WI38 (cell line): ENCODE data around the gene TRIM66.
"Not testable (repeated sequence)": the region's sequence is repeated elsewhere in the genome, so short reads cannot be mapped to it uniquely, and the experiment has no call there.

Source experiments
- H3K4me3 ChIP-seq: 2 replicates; pipeline ENCODE4 v1.5.1; 2011; ENCODE audit warnings: low read depth, mild to moderate bottlenecking, control low read depth, low read length
- CTCF ChIP-seq: IDR thresholded peaks from 2 replicates; pipeline ENCODE4 v1.5.1; 2012; ENCODE audit warnings: low read depth, mild to moderate bottlenecking, control low read depth, low read length

Gene TRIM66

GRCh38 chr11:8671651-8672062 lies 10.8 kb downstream of the TRIM66 start:
- no peak overlapping the region for H3K4me3 ChIP-seq
- TF ChIP-seq CTCF = no peak

DNA sequence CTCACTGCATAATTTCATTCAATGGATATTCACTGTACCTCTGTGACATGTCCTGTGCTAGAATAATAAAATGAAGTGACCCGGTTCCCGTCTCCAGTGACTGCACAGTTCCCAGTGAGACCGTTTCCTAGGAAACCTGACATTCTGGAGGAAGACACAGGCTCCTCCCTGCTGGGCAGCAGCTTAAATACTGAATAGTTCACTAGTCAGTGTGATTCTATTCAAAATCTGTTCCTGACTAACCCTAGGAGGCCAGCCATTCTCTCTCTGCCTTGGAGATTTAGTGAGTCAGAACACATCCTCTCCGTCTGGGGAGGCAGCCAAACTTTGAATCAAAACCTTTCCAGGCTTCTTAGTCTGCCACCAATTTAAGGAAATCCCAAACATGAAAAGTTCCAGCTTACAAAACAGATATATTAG lies 11.3 kb downstream of the TRIM66 start:
- no peak for TF ChIP-seq CTCF
- H3K4me3 ChIP-seq = no peak overlapping the region

DNA sequence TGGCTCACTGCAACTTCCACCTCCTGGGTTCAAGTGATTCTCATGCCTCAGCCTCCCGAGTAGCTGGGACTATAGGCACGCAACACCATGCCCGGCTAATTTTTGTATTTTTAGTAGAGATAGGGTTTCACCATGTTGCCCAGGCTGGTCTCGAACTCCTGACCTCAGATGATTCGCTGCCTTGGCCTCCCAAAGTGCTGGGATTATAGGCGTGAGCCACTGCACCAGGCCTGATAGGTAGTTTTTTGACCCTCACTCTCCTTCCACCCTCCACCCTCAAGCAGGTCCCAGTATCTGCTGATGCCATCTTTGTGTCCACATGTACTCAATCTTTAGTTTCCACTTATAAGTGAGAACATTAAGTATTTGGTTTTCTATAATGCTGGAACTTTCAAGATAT lies 12.4 kb downstream of the TRIM66 start:
- H3K4me3 ChIP-seq = not testable (repeated sequence)

- H3K4me3 ChIP-seq = no peak overlapping the region
These were observed 17.2 kb downstream of the TRIM66 start for GRCh38 chr11:8665222-8665621.

GRCh38 chr11:8661001-8661795 lies 21.3 kb downstream of the TRIM66 start:
- TF ChIP-seq CTCF = no peak
- H3K4me3 ChIP-seq = no peak overlapping the region

More at GRCh38 chr11:8665222-8665621, 17.2 kb downstream of the TRIM66 start:
- TF ChIP-seq CTCF = no peak

DNA sequence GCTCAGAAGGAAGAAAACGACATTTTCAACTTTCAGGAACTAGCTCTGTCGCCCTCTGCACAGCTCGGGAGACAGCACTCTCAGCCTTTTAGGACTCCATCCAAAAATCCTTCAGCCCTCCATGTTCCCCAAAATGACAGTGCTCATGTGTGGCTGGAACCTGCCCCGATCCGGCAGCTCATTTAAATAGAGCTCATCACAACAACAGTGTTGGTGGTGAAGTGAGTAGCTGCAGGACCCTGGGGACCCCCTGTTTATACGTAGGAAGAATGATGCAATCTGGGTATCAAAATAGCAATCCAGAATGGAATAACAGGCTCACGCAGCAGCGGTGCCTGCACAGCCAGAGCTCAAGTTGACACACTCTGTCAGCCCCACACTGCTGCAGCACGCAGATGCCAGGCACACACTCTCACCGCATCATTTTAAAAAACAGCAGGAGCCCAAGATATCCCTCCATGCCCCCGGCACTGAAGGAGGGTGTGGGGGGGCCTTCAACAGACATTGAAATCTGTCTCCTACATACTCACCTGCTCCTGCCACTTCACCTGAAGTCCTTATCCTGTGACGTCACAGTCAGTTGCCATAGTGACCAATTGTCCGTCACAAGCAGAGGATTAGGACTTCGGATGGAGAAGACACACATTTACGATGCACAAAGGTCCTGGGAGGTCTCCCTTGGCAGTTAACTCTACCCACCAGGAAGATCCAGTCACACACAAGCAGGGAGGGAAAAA lies 24.0 kb downstream of the TRIM66 start:
- H3K4me3 ChIP-seq = no peak overlapping the region
- no peak for TF ChIP-seq CTCF

- TF ChIP-seq CTCF = no peak
- H3K4me3 ChIP-seq = no peak overlapping the region
These were observed 26.2 kb downstream of the TRIM66 start for GRCh38 chr11:8656291-8656690.
